HCT116 (cell line): ENCODE data around the gene TLCD1. TPM values are rescaled to one million over a fixed set of nuclear protein-coding genes. Genes with fewer than 3 reads are reported as not detected.

Experiments used
- ATAC-seq: fragments of 200-7000 bp; cut with Tn5 transposase; 2 replicates; pipeline ENCODE4 v1.9.1; 2020; ENCODE audit warnings: mild to moderate bottlenecking, moderate library complexity
- BruUV-seq: library from RNA; stranded (reverse); fragments of 400-500 nt; replicated peaks from 2 replicates; lab custom pipeline; 2021; lab: Mats Ljungman, UMichigan
- CTCF ChIA-PET: fragments of 300-600 bp; sonication (Branson Sonifier 250); formaldehyde crosslinking; loops from one replicate; lab custom pipeline; 2021; ENCODE audit warnings: antibody characterized with exemption; lab: Charles Lee
- POLR2A ChIA-PET: fragments of 300-600, 350-600 bp; sonication (Branson Sonifier 250); formaldehyde crosslinking; loops from one replicate; lab custom pipeline; 2021; ENCODE audit warnings: antibody characterized with exemption; lab: Charles Lee
- RAD21 ChIA-PET, 2 experiments: fragments of 300-600 bp; sonication (Branson Sonifier 250); formaldehyde crosslinking; loops; one replicate each; lab custom pipeline; 2023; ENCODE audit warnings: low total read pairs in 2 of 2; ENCODE audit not compliant: uncharacterized antibody in 2 of 2, unreplicated experiment in 2 of 2, low non-redundant PET in 1 of 2; lab: Charles Lee
- DNase-seq: peaks from one replicate; pipeline ENCODE4 v3.0.0-alpha.2; 2010; ENCODE audit warnings: low read depth, low spot score
- H2AFZ ChIP-seq: fragments of 200-600 bp; shearing (Covaris generic), sonication (generic); 2 replicates; pipeline ENCODE4 v1.6.1; 2017; ENCODE audit warnings: low read depth, mixed run types, mixed read lengths, antibody characterized with exemption, low read length; ENCODE audit not compliant: poor library complexity, severe bottlenecking
- H3K27ac ChIP-seq: 2 replicates; pipeline ENCODE4 v1.5.1; 2012; ENCODE audit warnings: low read depth, low read length
- H3K27me3 ChIP-seq: fragments of 200-600 bp; sonication (generic); 2 replicates; pipeline ENCODE4 v1.6.1; 2016; ENCODE audit warnings: mixed run types, low read length, mixed read lengths; ENCODE audit not compliant: insufficient read depth
- H3K36me3 ChIP-seq, 2 experiments: fragments of 200-500 bp in 1 of 2; fragments of 200-600 bp in 1 of 2; sonication (Bioruptor generic) in 1 of 2; sonication (generic) in 1 of 2; 2 replicates each; pipeline versions ENCODE4 v1.5.1 to v1.6.1; 2014 to 2016; ENCODE audit warnings: low read length in 2 of 2, inconsistent platforms in 1 of 2, mixed read lengths in 1 of 2, mixed run types in 1 of 2; ENCODE audit not compliant: insufficient read depth in 2 of 2, control insufficient read depth in 1 of 2
- H3K4me1 ChIP-seq, 2 experiments: fragments of 200-600 bp in 1 of 2; sonication (generic) in 1 of 2; 2 replicates each; pipeline versions ENCODE4 v1.5.1 to v1.6.1; 2012 to 2017; ENCODE audit warnings: low read length in 2 of 2, inconsistent platforms in 1 of 2, mild to moderate bottlenecking in 1 of 2, mixed read lengths in 1 of 2, mixed run types in 1 of 2, moderate library complexity in 1 of 2; ENCODE audit not compliant: insufficient read depth in 2 of 2, control insufficient read depth in 1 of 2
- H3K4me2 ChIP-seq: fragments of 200-600 bp; sonication (generic); 2 replicates; pipeline ENCODE4 v1.6.1; 2017; ENCODE audit warnings: mixed run types, low read length, mixed read lengths
- H3K4me3 ChIP-seq, 2 experiments: fragments of 200-600 bp in 1 of 2; sonication (generic) in 1 of 2; replicated peaks in 1 of 2; 2 replicates each; pipeline ENCODE4 v1.5.1; 2011 to 2016; ENCODE audit warnings: low read length in 2 of 2, control low read depth in 1 of 2, low read depth in 1 of 2, mild to moderate bottlenecking in 1 of 2, mixed read lengths in 1 of 2, mixed run types in 1 of 2
- H3K79me2 ChIP-seq: fragments of 200-600 bp; sonication (generic); 2 replicates; pipeline ENCODE4 v1.6.1; 2017; ENCODE audit warnings: mild to moderate bottlenecking, mixed run types, low read length, moderate library complexity, mixed read lengths; ENCODE audit not compliant: insufficient read depth
- H3K9ac ChIP-seq: fragments of 200-600 bp; sonication (generic); 2 replicates; pipeline ENCODE4 v1.6.1; 2016; ENCODE audit warnings: low read length, mixed read lengths
- H3K9me2 ChIP-seq: fragments of 200-600 bp; sonication (generic), shearing (Covaris generic); 2 replicates; pipeline ENCODE4 v1.6.1; 2017; ENCODE audit warnings: mixed run types, mild to moderate bottlenecking, moderate library complexity; ENCODE audit not compliant: insufficient read depth
- H3K9me3 ChIP-seq, 2 experiments: fragments of 200-500 bp in 1 of 2; fragments of 200-600 bp in 1 of 2; sonication (Bioruptor generic) in 1 of 2; sonication (generic) in 1 of 2; 2 replicates each; pipeline ENCODE4 v1.6.1; 2014 to 2017; ENCODE audit warnings: low read length in 2 of 2, mixed read lengths in 2 of 2, inconsistent platforms in 1 of 2, low read depth in 1 of 2, mild to moderate bottlenecking in 1 of 2, mixed run types in 1 of 2, moderate library complexity in 1 of 2; ENCODE audit not compliant: control insufficient read depth in 1 of 2, insufficient read depth in 1 of 2
- H4K20me1 ChIP-seq: fragments of 200-600 bp; sonication (generic), shearing (Covaris generic); 2 replicates; pipeline ENCODE4 v1.6.1; 2017; ENCODE audit warnings: mixed run types, mild to moderate bottlenecking, moderate library complexity; ENCODE audit not compliant: insufficient read depth
- CBX3 ChIP-seq: IDR thresholded peaks from 2 replicates; pipeline ENCODE4 v1.6.1; 2012; ENCODE audit warnings: low read depth
- CEBPB ChIP-seq: IDR thresholded peaks from 2 replicates; pipeline ENCODE4 v1.6.1; 2012; ENCODE audit warnings: low read depth
- EGR1 ChIP-seq: IDR thresholded peaks from 2 replicates; pipeline ENCODE4 v1.6.1; 2012; ENCODE audit warnings: low read depth
- ELF1 ChIP-seq: IDR thresholded peaks from 2 replicates; pipeline ENCODE4 v1.6.1; 2012; ENCODE audit warnings: low read depth, borderline replicate concordance
- EZH2 ChIP-seq: fragments of 200-600 bp; sonication (generic); IDR thresholded peaks from 2 replicates; pipeline ENCODE4 v1.6.1; 2017; ENCODE audit warnings: antibody characterized with exemption, mixed run types
- EZH2phosphoT487 ChIP-seq: fragments of 200-600 bp; IDR thresholded peaks from 2 replicates; pipeline ENCODE4 v1.6.1; 2018; ENCODE audit warnings: antibody characterized with exemption, borderline replicate concordance
- FOSL1 ChIP-seq: IDR thresholded peaks from 2 replicates; pipeline ENCODE4 v1.6.1; 2012; ENCODE audit warnings: low read depth
- POLR2A ChIP-seq: IDR thresholded peaks from 2 replicates; pipeline ENCODE4 v1.7.0; 2011; ENCODE audit warnings: borderline replicate concordance; ENCODE audit not compliant: insufficient read depth, insufficient read length; ENCODE audit errors: extremely low read depth
- POLR2AphosphoS5 ChIP-seq: IDR thresholded peaks from 2 replicates; pipeline ENCODE4 v1.6.1; 2011; ENCODE audit warnings: mild to moderate bottlenecking, low read depth, low read length, moderate library complexity
- SIN3A ChIP-seq: IDR thresholded peaks from 2 replicates; pipeline ENCODE4 v1.6.1; 2012; ENCODE audit warnings: low read depth
- SP1 ChIP-seq: IDR thresholded peaks from 2 replicates; pipeline ENCODE4 v1.6.1; 2012; ENCODE audit warnings: low read depth
- SRF ChIP-seq: IDR thresholded peaks from 2 replicates; pipeline ENCODE4 v1.6.1; 2012; ENCODE audit warnings: low read depth
- TCF7L2 ChIP-seq: IDR thresholded peaks from 2 replicates; pipeline ENCODE4 v1.7.0; 2011; ENCODE audit warnings: borderline replicate concordance, inconsistent platforms; ENCODE audit not compliant: insufficient read depth, insufficient read length; ENCODE audit errors: extremely low read depth
- YY1 ChIP-seq: IDR thresholded peaks from 2 replicates; pipeline ENCODE4 v1.6.1; 2011; ENCODE audit warnings: low read length, low read depth, moderate library complexity, mild to moderate bottlenecking; ENCODE audit not compliant: insufficient replicate concordance; ENCODE audit errors: extremely low read depth
- ZNF274 ChIP-seq: fragments of 200-500 bp; sonication (Bioruptor generic); IDR thresholded peaks from 2 replicates; pipeline ENCODE4 v1.6.1; 2014; ENCODE audit warnings: mild to moderate bottlenecking, low read depth, low read length, inconsistent platforms
- intact Hi-C: fragments of 100-400 bp; cut with micrococcal nuclease; formaldehyde crosslinking; loops from 2 replicates; pipeline ENCODE4 v1.10.0; 2022
- total RNA-seq: library from RNA; stranded (reverse); gene quantifications from one replicate; pipeline ENCODE4 v1.2.1, GENCODE V29; 2021; ENCODE audit not compliant: unreplicated experiment
- TF ChIP-seq, protein P1 (sequence below): IDR thresholded peaks from 2 replicates; pipeline ENCODE4 v1.6.1; 2011; ENCODE audit warnings: mild to moderate bottlenecking, low read length, moderate library complexity; ENCODE audit not compliant: insufficient replicate concordance; ENCODE audit errors: extremely low read depth
- TF ChIP-seq, protein P2 (sequence below), 3 experiments: fragments of 200-600 bp in 1 of 3; sonication (generic) in 1 of 3; IDR thresholded peaks in 2 of 3; conservative IDR thresholded peaks in 1 of 3; 2 replicates each; pipeline ENCODE4 v1.5.1; 2012 to 2017; ENCODE audit warnings: low read depth in 2 of 3, low read length in 2 of 3, antibody characterized with exemption in 1 of 3, borderline replicate concordance in 1 of 3, control low read depth in 1 of 3, mild to moderate bottlenecking in 1 of 3, mixed read lengths in 1 of 3, mixed run types in 1 of 3, moderate library complexity in 1 of 3; ENCODE audit not compliant: insufficient read depth in 1 of 3
- TF ChIP-seq, protein P3 (sequence below): IDR thresholded peaks from 2 replicates; pipeline ENCODE4 v1.6.1; 2012
- TF ChIP-seq, protein P4 (sequence below): IDR thresholded peaks from 2 replicates; pipeline ENCODE4 v1.6.1; 2012

Gene TLCD1
- total RNA-seq, 1 experiment from 2014 or later = 28.3 TPM

DNA sequence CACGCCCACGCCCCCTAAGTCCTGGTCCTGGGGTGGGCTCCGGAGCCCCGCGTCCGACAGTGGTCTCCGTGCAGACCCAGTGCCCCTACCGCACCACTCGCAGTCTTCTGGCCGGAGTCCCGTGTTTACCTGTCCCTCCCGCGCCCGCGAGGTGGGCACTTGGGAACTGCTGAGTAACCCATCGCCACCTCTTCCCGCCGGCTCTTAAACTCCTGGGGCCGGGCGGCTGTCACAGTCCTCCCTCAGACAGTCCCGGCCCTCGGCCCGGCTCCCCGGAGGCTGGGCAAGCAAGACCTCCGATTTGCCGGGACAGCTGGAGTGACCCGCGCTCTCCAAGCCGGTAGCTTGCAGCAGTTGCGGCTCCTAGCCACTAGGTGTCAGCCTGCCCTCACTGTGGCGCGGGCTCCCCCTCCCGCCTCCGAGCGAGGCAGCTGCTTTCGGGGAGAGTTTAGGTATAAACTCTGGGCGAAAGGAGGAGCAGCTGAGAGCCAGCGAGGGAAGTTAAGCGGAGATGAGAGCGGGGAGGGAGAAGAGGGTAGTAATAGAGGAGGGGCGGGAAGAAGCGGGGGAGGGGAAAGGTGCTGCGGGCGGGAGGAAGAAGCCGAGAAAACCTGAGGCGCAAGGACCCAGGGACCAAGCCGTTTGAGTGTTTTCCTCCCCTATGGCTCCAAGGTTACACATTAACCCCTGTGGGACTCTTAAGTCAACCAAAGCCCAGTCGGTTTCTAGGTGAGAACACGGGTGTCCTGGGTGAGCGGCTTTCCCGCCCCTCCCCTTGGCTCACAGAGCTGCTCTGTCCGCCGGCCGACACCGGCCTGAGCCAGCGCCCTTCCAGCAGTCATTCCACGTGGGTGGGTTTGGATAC, 826 bp upstream of the TLCD1 start:
- no TSS peak for BruUV-seq
- ChIA-PET RAD21 (interaction anchor here (0.6 to 3.3 kb wide), 29 partner anchors 9 to 391 kb away, joined by 3 to 28 read pairs (median 4); partner anchors contain the start of genes PHF12 (in 2 of the 2), DHRS13 (in 1 of the 2), FLOT2 (in 1 of the 2) and TRAF4 (in 1 of the 2)), POLR2A (interaction anchor here (0.7 to 5.4 kb wide), 17 partner anchors 14 to 449 kb away, joined by 3 to 149 read pairs (median 4); partner anchors contain the start of genes FLOT2, PHF12, PROCA1 and TRAF4), CTCF (interaction anchor here (0.6 to 5.2 kb wide), 31 partner anchors 16 to 426 kb away, joined by 3 to 207 read pairs (median 6); partner anchors contain the start of genes DHRS13, FLOT2, PHF12 and TRAF4)
- intact Hi-C loops = loop anchor here (1.0 to 5.0 kb wide), 8 partner anchors 16 to 385 kb away; partner anchors contain the start of gene DHRS13
- peaks cover 15% of the 10 kb centered on the region; the same call in 1 of the 2 replicates for H4K20me1 ChIP-seq
- H3K9me3 ChIP-seq = no peaks in the 10 kb centered on the region
- H3K36me3 ChIP-seq = peaks cover 14 to 26% of the 10 kb centered on the region in 2 experiments; a peak in 3 of 4 replicates
- peak overlapping the region; percentile 89 for H3K27ac ChIP-seq
- peak overlapping the region; percentile 59 to 71 for H3K4me3 ChIP-seq
- H3K4me2 ChIP-seq = peak overlapping the region; percentile 99
- H3K4me1 ChIP-seq = peaks cover 36 to 75% of the 10 kb centered on the region in 2 experiments
- no peaks in the 10 kb centered on the region for H3K9me2 ChIP-seq
- peak; percentile 89 for DNase-seq
- H2AFZ ChIP-seq = no peak overlapping the region
- peaks cover 28% of the 10 kb centered on the region for H3K79me2 ChIP-seq
- peak; percentile 46 for ATAC-seq
- no peaks in the 10 kb centered on the region for H3K27me3 ChIP-seq
- peak overlapping the region; percentile 90 for H3K9ac ChIP-seq
- TF ChIP-seq, protein P1, sequence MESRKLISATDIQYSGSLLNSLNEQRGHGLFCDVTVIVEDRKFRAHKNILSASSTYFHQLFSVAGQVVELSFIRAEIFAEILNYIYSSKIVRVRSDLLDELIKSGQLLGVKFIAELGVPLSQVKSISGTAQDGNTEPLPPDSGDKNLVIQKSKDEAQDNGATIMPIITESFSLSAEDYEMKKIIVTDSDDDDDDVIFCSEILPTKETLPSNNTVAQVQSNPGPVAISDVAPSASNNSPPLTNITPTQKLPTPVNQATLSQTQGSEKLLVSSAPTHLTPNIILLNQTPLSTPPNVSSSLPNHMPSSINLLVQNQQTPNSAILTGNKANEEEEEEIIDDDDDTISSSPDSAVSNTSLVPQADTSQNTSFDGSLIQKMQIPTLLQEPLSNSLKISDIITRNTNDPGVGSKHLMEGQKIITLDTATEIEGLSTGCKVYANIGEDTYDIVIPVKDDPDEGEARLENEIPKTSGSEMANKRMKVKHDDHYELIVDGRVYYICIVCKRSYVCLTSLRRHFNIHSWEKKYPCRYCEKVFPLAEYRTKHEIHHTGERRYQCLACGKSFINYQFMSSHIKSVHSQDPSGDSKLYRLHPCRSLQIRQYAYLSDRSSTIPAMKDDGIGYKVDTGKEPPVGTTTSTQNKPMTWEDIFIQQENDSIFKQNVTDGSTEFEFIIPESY = no peak
- peak; percentile 36; the same call in 1 of the 2 replicates for TF ChIP-seq SIN3A
- TF ChIP-seq EZH2phosphoT487 = no peak
- TF ChIP-seq, protein P2, sequence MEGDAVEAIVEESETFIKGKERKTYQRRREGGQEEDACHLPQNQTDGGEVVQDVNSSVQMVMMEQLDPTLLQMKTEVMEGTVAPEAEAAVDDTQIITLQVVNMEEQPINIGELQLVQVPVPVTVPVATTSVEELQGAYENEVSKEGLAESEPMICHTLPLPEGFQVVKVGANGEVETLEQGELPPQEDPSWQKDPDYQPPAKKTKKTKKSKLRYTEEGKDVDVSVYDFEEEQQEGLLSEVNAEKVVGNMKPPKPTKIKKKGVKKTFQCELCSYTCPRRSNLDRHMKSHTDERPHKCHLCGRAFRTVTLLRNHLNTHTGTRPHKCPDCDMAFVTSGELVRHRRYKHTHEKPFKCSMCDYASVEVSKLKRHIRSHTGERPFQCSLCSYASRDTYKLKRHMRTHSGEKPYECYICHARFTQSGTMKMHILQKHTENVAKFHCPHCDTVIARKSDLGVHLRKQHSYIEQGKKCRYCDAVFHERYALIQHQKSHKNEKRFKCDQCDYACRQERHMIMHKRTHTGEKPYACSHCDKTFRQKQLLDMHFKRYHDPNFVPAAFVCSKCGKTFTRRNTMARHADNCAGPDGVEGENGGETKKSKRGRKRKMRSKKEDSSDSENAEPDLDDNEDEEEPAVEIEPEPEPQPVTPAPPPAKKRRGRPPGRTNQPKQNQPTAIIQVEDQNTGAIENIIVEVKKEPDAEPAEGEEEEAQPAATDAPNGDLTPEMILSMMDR (IDR thresholded peaks at IDR 0.05 in 2 of 3, conservative IDR thresholded peaks at IDR 0.05 in 1 of 3; ENCODE audit: borderline replicate concordance in 1 of 3, insufficient read depth in 1 of 3, low read depth in 2 of 3, low read length in 2 of 3) = peak; percentile 99
- TF ChIP-seq, protein P3, sequence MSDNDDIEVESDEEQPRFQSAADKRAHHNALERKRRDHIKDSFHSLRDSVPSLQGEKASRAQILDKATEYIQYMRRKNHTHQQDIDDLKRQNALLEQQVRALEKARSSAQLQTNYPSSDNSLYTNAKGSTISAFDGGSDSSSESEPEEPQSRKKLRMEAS = peak; percentile 69; the same call in 1 of the 2 replicates
- no peak for TF ChIP-seq CBX3
- no peak for TF ChIP-seq YY1
- TF ChIP-seq POLR2A = peak; percentile 18
- TF ChIP-seq TCF7L2 = no peak
- no peak for TF ChIP-seq EZH2
- TF ChIP-seq FOSL1 = no peak
- TF ChIP-seq ELF1 = no peak
- peak; percentile 83 for TF ChIP-seq EGR1
- TF ChIP-seq ZNF274 = no peak
- no peak for TF ChIP-seq CEBPB
- peak; percentile 62 for TF ChIP-seq POLR2AphosphoS5
- TF ChIP-seq, protein P4, sequence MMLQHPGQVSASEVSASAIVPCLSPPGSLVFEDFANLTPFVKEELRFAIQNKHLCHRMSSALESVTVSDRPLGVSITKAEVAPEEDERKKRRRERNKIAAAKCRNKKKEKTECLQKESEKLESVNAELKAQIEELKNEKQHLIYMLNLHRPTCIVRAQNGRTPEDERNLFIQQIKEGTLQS = no peak
- TF ChIP-seq SP1 = no peak
- TF ChIP-seq SRF = no peak
